GM12891 (cell line): ENCODE results near the gene LRP1-AS.

Experiments
- POLR2A ChIP-seq: IDR thresholded peaks from 2 replicates; pipeline ENCODE4 v1.6.1; 2011; ENCODE audit warnings: low read depth, low read length, control low read depth
- POLR2AphosphoS5 ChIP-seq: IDR thresholded peaks from 2 replicates; pipeline ENCODE4 v1.6.1; 2011; ENCODE audit warnings: low read depth, low read length, control low read depth

DNA sequence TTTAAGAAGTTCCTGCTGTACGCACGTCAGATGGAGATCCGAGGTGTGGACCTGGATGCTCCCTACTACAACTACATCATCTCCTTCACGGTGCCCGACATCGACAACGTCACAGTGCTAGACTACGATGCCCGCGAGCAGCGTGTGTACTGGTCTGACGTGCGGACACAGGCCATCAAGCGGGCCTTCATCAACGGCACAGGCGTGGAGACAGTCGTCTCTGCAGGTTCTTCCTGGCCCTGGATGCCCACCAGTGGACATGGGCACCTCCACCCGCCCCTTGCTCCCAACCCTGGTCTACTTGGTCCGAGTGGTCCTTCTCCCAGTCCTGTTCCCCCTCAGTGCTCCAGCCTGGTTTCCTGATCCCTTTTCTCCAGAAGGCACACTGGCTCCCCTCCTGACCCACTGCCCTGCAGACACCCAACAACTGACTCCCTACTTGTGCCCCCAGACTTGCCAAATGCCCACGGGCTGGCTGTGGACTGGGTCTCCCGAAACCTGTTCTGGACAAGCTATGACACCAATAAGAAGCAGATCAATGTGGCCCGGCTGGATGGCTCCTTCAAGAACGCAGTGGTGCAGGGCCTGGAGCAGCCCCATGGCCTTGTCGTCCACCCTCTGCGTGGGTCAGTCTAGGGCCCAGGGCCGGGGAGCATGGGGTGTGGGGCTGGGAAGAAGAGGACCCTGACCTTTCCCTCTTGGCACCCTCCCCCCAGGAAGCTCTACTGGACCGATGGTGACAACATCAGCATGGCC is 32.1 kb upstream of the LRP1-AS start:
- TF ChIP-seq POLR2A = no peak
- no peak for TF ChIP-seq POLR2AphosphoS5
